ENCODE measurements around the gene FBXW9.
"Not testable (repeated sequence)": the region's sequence is repeated elsewhere in the genome, so short reads cannot be mapped to it uniquely, and the experiment has no call there.

The FBXW9 gene

DNA sequence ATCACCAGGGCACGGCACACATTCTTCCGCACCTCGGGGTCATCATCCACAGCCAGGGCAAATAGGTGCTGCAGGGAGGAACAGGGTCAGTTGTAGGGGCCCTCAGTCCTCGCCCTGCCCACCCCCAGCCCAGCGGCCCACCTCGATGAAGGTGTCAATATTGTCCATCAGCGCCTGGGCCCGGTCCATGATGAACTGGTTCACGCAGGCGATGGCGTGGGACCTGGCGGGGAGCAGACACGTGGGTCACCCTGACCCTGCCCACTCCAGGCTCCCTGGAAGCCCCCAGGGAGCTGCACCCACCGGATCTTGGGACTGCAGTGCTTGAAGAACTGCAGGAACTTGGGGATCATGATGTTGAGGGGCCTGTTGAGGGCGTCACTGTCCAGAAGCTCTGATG lies 18.7 kb upstream of the FBXW9 start:
- DNase-seq (ENCODE audit: low read depth), result no peak

- not testable (repeated sequence) for DNase-seq (ENCODE audit: low read depth)
Observed at GRCh38 chr19:12713304-12713703, 16.9 kb upstream of the FBXW9 start.

DNA sequence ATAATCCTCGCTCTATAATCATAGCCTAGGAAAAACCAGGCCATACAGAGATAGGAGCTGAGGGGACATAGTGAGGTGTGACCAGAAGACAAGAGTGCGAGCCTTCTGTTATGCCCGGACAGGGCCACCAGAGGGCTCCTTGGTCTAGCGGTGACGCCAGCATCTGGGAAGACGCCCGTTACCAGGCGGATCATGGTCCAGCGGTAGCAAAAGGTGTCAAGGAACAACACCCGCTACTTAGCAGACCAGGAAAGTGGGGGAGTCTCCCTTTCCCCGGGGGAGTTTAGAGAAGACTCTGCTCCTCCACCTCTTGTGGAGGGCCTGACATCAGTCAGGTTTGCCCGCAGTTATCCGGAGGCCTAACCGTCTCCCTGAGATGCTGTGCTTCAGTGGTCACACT lies 15.6 kb upstream of the FBXW9 start:
- not testable (repeated sequence) for DNase-seq (ENCODE audit: low read depth)

GRCh38 chr19:12711187-12711586 lies 14.8 kb upstream of the FBXW9 start:
- no peak for DNase-seq (ENCODE audit: low read depth)

- no peak for DNase-seq (ENCODE audit: low read depth)
Observed at GRCh38 chr19:12708641-12709040, 12.2 kb upstream of the FBXW9 start.

- DNase-seq (ENCODE audit: low read depth), result no peak
Observed at GRCh38 chr19:12706332-12706718, 9.9 kb upstream of the FBXW9 start.

GRCh38 chr19:12705654-12706331 lies 9.4 kb upstream of the FBXW9 start:
- DNase-seq (ENCODE audit: low read depth), result no peak

GRCh38 chr19:12705169-12705568 lies 8.7 kb upstream of the FBXW9 start:
- DNase-seq (ENCODE audit: low read depth), result no peak

DNA sequence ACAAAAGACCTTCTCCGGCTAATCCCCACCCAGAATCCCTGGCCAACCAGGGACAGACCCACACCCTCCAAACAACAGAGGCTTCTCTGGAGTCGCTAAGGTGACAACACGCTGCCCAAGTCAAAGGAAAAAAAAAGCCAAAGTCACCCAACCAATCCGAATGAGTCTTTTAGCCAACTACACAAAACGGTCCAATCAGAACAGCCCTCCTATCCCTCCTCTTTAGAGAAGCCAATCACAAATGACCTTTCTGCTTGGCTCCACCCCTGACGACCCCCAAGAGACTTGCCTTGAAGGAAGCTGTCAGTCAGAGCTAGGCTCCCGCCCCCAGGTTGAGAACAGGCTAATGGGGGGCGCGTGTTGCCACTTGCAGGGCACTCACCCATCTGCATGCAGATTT lies 6.6 kb upstream of the FBXW9 start:
- DNase-seq (ENCODE audit: low read depth), result no peak

GRCh38 chr19:12701596-12702282 lies 5.3 kb upstream of the FBXW9 start:
- no peak for DNase-seq (ENCODE audit: low read depth)

DNA sequence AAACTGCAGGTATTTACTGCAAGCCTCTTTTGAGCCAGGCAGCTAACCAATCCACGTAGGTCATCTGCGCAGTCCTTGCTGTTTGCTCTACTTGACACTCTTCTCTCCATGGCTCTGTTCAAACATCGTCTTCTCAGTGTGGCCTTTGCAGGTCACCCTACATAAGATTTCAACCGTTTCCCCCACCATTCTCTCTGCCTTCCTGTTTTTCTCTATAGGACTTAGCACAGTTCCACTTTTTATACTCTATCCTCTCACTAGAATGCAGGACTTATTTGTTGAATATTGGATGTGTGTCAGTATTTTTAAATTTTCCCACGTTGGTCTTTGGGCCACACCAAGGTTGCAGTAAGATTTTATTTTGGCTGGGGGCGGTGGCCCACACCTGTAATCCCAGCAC lies 1.7 kb upstream of the FBXW9 start:
- DNase-seq (ENCODE audit: low read depth), result no peak

- DNase-seq (ENCODE audit: low read depth), result not testable (repeated sequence)
Observed at GRCh38 chr19:12697425-12697824, 994 bp upstream of the FBXW9 start.

GRCh38 chr19:12695997-12696365 lies 450 bp downstream of the FBXW9 start:
- no peak for DNase-seq (ENCODE audit: low read depth)

GRCh38 chr19:12695514-12695913 lies 917 bp downstream of the FBXW9 start:
- DNase-seq (ENCODE audit: low read depth), result no peak

DNA sequence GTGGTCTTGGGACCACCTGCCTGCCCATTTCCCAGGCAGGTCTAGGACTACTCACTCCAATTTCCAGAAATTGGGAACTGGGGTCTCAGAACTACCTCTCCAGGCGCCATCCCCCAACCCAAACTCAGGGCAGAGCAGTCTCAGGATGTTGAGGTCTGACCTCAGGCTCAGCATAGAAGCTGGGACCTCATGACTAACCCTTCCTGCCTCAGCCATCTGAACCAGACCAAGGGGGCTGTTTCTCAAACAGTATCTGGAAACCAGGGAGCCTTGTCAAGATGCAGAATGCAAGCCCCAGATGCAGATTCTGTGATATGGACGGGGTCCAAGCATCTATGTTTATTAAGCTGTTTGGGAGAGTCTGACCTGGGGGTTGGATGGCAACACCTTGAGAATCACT lies 1.3 kb downstream of the FBXW9 start:
- DNase-seq (ENCODE audit: low read depth), result no peak

GRCh38 chr19:12694641-12695040 lies 1.8 kb downstream of the FBXW9 start:
- DNase-seq (ENCODE audit: low read depth), result no peak

DNA sequence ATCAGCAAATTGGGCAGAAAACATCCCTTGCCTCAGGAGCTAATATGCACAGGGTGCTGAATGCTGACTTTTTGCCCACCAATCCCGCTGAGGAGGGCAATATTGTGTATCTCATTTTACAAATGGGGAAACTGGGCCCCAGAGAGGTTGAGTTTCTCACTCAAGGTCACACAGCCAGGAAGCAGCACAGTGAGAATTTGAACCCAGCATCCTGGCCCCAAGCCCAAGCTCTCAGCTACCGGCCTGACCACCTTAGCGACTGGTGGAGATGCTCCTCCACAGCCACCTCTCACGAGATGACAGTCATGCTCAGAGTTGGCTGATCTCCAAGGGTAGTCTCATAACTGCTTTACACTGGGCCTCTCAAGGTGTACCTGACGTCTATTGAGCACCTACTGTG lies 3.5 kb downstream of the FBXW9 start:
- DNase-seq (ENCODE audit: low read depth), result no peak

DNA sequence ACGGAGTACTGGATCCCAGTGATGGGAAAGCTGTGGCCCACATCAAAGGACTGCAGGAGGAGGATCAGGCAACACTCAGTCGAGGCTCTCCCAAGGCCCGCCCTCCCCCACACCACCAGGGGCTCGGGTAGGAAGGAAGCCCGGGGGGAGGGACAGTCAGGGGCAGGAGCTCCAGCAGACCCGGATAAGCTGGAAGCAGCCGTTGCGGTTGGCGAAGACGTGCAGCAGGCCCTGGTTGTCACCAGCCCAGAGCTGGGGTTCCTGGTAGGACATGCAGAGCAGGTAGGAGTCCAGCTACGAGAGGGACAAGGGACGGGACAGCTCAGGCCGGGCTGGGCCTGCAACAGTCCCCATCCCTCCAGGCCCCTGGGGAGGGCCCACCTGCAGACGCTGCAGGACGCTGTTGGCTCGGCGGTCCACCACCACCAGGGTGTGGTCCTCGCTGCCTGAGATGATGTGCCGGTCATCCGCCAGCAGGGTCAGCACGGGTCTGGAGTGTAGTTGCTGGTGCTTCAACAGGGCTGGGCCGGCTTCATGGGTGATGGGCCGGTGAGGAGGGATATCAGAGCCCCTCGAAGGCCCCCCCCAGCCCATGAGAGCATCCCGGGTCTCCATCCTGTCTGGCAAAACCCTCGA lies 6.7 kb downstream of the FBXW9 start:
- no peak for DNase-seq (ENCODE audit: low read depth)

DNA sequence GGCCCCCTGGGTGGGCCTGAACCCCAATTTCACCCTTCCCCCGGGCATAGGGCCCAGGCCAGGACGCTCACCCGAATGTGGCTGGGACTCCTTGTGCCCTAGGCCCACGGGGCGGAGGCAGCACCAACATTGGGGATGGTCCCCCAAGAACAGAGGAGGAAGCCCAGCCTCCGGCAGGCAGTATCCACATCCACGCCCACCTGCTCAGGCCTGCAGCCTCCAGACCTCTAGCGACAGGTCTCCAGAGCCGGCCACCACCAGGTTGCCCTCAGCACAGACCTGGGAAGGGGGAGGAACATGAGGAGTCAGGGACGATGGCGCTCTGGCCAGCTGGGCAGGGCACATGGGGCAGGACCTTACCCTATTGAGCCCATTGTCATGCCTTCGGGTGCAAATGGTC lies 7.4 kb downstream of the FBXW9 start:
- no peak for DNase-seq (ENCODE audit: low read depth)

GRCh38 chr19:12687496-12688196 lies 8.8 kb downstream of the FBXW9 start, which contains the start of gene GNG14:
Gene GNG14, plus strand, starts transcription at chr19:12687998. Its CDS starts 51 bp downstream, at chr19:12688049.
- DNase-seq (ENCODE audit: low read depth), result no peak

GRCh38 chr19:12685831-12686230 lies 10.6 kb downstream of the FBXW9 start:
- DNase-seq (ENCODE audit: low read depth), result no peak

DNA sequence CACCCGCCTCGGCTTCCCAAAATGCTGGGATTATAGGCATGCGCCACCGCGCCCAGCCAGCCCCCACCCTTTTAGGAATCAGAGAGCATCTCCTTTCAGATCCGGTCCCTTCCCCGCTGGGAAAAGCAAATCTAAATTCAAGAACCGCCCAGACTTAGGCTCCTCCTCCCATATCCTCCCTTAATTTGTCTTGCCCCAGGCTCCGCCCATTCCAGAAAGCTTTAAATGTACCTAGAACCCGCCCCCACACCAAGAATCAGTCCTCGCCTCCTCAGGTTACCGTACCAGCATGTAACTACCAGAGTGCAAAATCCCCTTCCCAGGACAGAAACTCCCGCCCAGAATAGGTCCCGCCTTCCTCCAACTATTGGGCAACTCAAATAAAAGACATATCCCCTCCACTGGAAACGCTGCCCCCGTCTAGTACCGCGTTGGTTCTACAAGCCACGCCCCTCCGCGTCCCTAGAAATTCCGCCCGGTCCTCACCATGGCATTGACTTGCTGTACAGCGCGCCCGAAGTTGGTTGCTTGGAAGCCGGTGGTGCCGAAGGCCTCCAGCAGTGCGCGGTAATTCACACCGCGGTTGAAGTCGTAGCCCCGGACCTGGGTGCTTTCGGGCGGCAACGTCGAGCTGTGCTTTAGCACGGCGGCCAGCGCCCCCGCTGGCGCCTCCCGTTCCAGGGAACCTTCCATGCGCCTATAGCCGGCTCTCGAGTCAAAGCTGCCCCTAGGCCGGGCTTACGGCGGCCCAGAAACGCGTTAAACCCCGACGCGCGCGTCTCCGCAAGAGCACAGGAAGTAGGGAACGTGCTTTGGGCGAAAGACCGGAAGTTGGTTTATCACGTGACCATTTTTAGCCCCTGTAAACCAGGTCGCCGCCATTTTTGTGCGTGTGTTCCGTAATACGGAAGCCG lies 15.1 kb downstream of the FBXW9 start, which contains the start of gene DHPS:
Gene DHPS (minus strand): TSS at position 807 of the 914 bp plus-strand sequence. CDS start 114 bp downstream, at position 693.
- peak; percentile 95 for DNase-seq (ENCODE audit: low read depth)

All from GM04504 (cell line).